HS-27A (cell line): ENCODE results near the gene MACROD2.

Experiments
- DNase-seq: peaks from one replicate; pipeline ENCODE4 v3.0.0-alpha.2; 2012; ENCODE audit warnings: low read depth, missing footprints

MACROD2 gene

GRCh38 chr20:15675813-15676484 lies 1680.6 kb downstream of the MACROD2 start:
- no peak for DNase-seq

GRCh38 chr20:15676815-15677214 lies 1681.5 kb downstream of the MACROD2 start:
- DNase-seq, result no peak

- DNase-seq, result no peak
These were observed 1687.4 kb downstream of the MACROD2 start for GRCh38 chr20:15682690-15683089.

GRCh38 chr20:15692570-15692969 lies 1697.3 kb downstream of the MACROD2 start:
- DNase-seq, result no peak

GRCh38 chr20:15699431-15700146 lies 1704.3 kb downstream of the MACROD2 start:
- no peak for DNase-seq

GRCh38 chr20:15700147-15700765 lies 1704.9 kb downstream of the MACROD2 start:
- DNase-seq, result no peak

GRCh38 chr20:15702161-15702560 lies 1706.8 kb downstream of the MACROD2 start:
- DNase-seq, result peak; percentile 30

- DNase-seq, result peak; percentile 81
These were observed 1708.0 kb downstream of the MACROD2 start for GRCh38 chr20:15703171-15703911.

GRCh38 chr20:15705975-15706374 lies 1710.7 kb downstream of the MACROD2 start:
- no peak for DNase-seq

- no peak for DNase-seq
These were observed 1711.4 kb downstream of the MACROD2 start for GRCh38 chr20:15706719-15707118.

- DNase-seq, result no peak
These were observed 1713.8 kb downstream of the MACROD2 start for GRCh38 chr20:15708984-15709598.

- no peak for DNase-seq
These were observed 1715.3 kb downstream of the MACROD2 start for GRCh38 chr20:15710636-15711035.

GRCh38 chr20:15711177-15711576 lies 1715.9 kb downstream of the MACROD2 start:
- DNase-seq, result no peak

GRCh38 chr20:15716256-15716655 lies 1720.9 kb downstream of the MACROD2 start:
- DNase-seq, result no peak

GRCh38 chr20:15726416-15726815 lies 1731.1 kb downstream of the MACROD2 start:
- DNase-seq, result no peak

- no peak for DNase-seq
These were observed 1738.7 kb downstream of the MACROD2 start for GRCh38 chr20:15734052-15734451.

GRCh38 chr20:15739035-15739434 lies 1743.7 kb downstream of the MACROD2 start:
- no peak for DNase-seq

GRCh38 chr20:15740046-15740775 lies 1744.9 kb downstream of the MACROD2 start:
- no peak for DNase-seq

- DNase-seq, result no peak
These were observed 1746.8 kb downstream of the MACROD2 start for GRCh38 chr20:15742087-15742486.

- no peak for DNase-seq
These were observed 1747.3 kb downstream of the MACROD2 start for GRCh38 chr20:15742627-15743026.

- no peak for DNase-seq
These were observed 1760.9 kb downstream of the MACROD2 start for GRCh38 chr20:15756002-15756753.
